BLaER1 treated with 17β-estradiol and CSF1 and Interleukin-3, amounts not matched to agents 10 nM and 100 nM (cell line): ENCODE results near the gene MT1HL1.

Experiments
- H3K27ac ChIP-seq, 11 experiments: shearing (Covaris generic); formaldehyde crosslinking; 2 replicates each; pipeline ENCODE4 v1.8.1; 2022
- H3K27me3 ChIP-seq, 11 experiments: shearing (Covaris generic); formaldehyde crosslinking; 2 replicates each; pipeline ENCODE4 v1.8.1; 2022
- H3K36me3 ChIP-seq, 11 experiments: shearing (Covaris generic); formaldehyde crosslinking; 2 replicates each; pipeline ENCODE4 v1.8.1; 2022
- H3K4me1 ChIP-seq, 10 experiments: shearing (Covaris generic); formaldehyde crosslinking; 2 replicates each; pipeline ENCODE4 v1.8.1; 2022
- H3K4me2 ChIP-seq, 11 experiments: shearing (Covaris generic); formaldehyde crosslinking; 2 replicates each; pipeline ENCODE4 v1.8.1; 2022
- H3K4me3 ChIP-seq, 10 experiments: shearing (Covaris generic); formaldehyde crosslinking; 2 replicates each; pipeline ENCODE4 v1.8.1; 2022
- H3K9ac ChIP-seq, 11 experiments: shearing (Covaris generic); formaldehyde crosslinking; 2 replicates each; pipeline ENCODE4 v1.8.1; 2022
- H3K9me3 ChIP-seq, 11 experiments: shearing (Covaris generic); formaldehyde crosslinking; replicated peaks in 1 of 11; 2 replicates each; pipeline ENCODE4 v1.8.1; 2022
- H4K20me1 ChIP-seq, 11 experiments: shearing (Covaris generic); formaldehyde crosslinking; 2 replicates each; pipeline ENCODE4 v1.8.1; 2022
- Cebpa-rat ChIP-seq, 11 experiments: shearing (Covaris generic); IDR thresholded peaks; 2 replicates each; pipeline ENCODE4 v1.8.1; 2022

Gene MT1HL1

DNA sequence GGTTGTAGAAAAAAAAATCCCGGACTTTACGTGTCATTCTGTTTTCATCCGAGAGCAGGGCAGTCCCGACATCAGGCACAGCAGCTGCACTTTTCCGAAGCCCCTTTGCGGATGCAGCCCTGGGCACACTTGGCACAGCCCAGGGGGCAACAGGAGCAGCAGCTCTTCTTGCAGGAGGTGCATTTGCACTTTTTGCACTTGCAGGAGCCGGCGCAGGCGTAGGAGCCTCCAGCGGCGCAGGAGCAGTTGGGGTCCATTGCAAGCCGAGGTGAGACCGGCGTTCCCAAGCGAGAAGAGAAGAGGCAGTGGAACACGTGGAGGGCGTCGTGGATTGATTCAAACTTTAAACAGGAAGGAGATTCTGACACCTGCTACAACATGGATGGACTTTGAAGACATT lies at the start of gene MT1HL1:
TSS of gene MT1HL1 (minus strand) at position 326 of the 400 bp plus-strand sequence. CDS start at position 257, 69 bp downstream.
- no peak within 1 kb of the TSS for H3K4me3 ChIP-seq
- H3K4me1 ChIP-seq, result no peaks in the 10 kb centered on the region
- H3K27me3 ChIP-seq, result no peaks in the 10 kb centered on the region
- H3K9me3 ChIP-seq, result no peaks in the 10 kb centered on the region
- H3K27ac ChIP-seq, result no peak within 1 kb of the TSS
- no peaks in the 10 kb centered on the region for H3K36me3 ChIP-seq
- H3K4me2 ChIP-seq, result no peak within 1 kb of the TSS
- no peaks in the 10 kb centered on the region for H4K20me1 ChIP-seq
- no peak within 1 kb of the TSS for H3K9ac ChIP-seq
- TF ChIP-seq Cebpa-rat (IDR thresholded peaks at IDR 0.05), result no peak

DNA sequence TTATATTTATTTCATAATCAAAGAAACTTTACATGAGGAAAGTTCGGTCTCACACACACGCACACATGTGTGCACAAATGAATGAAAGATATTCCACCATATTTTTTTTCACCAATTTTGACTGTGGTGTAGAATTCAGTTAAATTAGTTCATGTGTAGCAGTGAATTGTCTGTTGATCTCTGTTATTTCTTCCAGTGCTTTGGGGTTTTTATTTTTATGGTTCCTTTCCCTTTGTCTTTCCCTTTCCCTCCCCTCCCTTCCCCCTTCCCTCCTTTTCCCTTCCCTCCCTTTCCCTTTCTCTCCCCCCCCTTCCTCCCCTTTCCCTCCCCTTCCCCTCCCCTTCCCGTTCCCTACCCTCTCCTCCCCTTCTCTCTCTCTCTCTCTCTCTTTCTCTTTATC lies 46.7 kb upstream of the MT1HL1 start:
- H3K9ac ChIP-seq, result no peak overlapping the region
- no peaks in the 10 kb centered on the region for H4K20me1 ChIP-seq
- no peak overlapping the region for H3K27ac ChIP-seq
- H3K27me3 ChIP-seq, result no peaks in the 10 kb centered on the region
- TF ChIP-seq Cebpa-rat (IDR thresholded peaks at IDR 0.05), result no peak
- no peaks in the 10 kb centered on the region for H3K4me1 ChIP-seq
- no peaks in the 10 kb centered on the region for H3K9me3 ChIP-seq
- no peaks in the 10 kb centered on the region for H3K36me3 ChIP-seq
- no peak overlapping the region for H3K4me3 ChIP-seq
- H3K4me2 ChIP-seq, result no peak overlapping the region

- no peaks in the 10 kb centered on the region for H3K4me1 ChIP-seq
- H3K27me3 ChIP-seq, result no peaks in the 10 kb centered on the region
- H3K9me3 ChIP-seq, result no peaks in the 10 kb centered on the region
- no peaks in the 10 kb centered on the region for H3K36me3 ChIP-seq
- no peaks in the 10 kb centered on the region for H4K20me1 ChIP-seq
- no peak overlapping the region for H3K9ac ChIP-seq
- no peak overlapping the region for H3K27ac ChIP-seq
- H3K4me3 ChIP-seq, result no peak overlapping the region
- no peak for TF ChIP-seq Cebpa-rat (IDR thresholded peaks at IDR 0.05)
- no peak overlapping the region for H3K4me2 ChIP-seq
These were observed 45.9 kb upstream of the MT1HL1 start for GRCh38 chr1:237050185-237050584.

DNA sequence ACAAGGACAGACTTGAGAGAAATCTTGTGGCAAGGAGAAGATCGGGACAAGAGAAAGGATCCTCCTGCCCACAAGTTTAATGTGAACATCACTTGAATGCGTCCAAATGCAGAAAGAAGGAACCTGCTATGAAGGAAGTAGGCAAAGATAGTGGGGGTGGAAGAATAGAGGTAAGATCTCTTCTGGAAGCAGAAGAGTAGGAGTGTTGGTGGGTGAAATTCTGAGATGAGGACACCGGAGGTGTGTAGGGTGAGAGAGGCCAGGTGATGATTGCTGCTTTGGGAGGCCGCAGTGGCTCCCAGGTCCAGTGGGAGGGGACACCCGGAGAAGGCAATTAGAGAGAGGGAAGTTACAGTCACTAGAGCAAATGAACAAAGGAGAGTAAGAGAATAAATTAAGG lies 44.6 kb upstream of the MT1HL1 start:
- Histone ChIP-seq H3K9me3 (no peaks in the 10 kb centered on the region), H3K4me3 (no peak overlapping the region), H3K4me2 (no peak overlapping the region), H3K36me3 (no peaks in the 10 kb centered on the region), H3K9ac (no peak overlapping the region), H3K27me3 (no peaks in the 10 kb centered on the region), H3K4me1 (no peaks in the 10 kb centered on the region), H3K27ac (no peak overlapping the region), H4K20me1 (no peaks in the 10 kb centered on the region)
- TF ChIP-seq Cebpa-rat (IDR thresholded peaks at IDR 0.05), result no peak

GRCh38 chr1:237045278-237046016 lies 41.2 kb upstream of the MT1HL1 start:
- TF ChIP-seq Cebpa-rat (IDR thresholded peaks at IDR 0.05), result no peak
- Histone ChIP-seq H3K4me2 (no peak overlapping the region), H3K4me3 (no peak overlapping the region)

GRCh38 chr1:237043846-237044636 lies 39.8 kb upstream of the MT1HL1 start:
- H3K27ac ChIP-seq, result no peak overlapping the region
- no peaks in the 10 kb centered on the region for H3K4me1 ChIP-seq
- no peaks in the 10 kb centered on the region for H3K27me3 ChIP-seq
- H3K36me3 ChIP-seq, result no peaks in the 10 kb centered on the region
- peaks cover 14 to 25% (median 20%) of the 10 kb centered on the region in 11 experiments for H3K9me3 ChIP-seq
- no peak for TF ChIP-seq Cebpa-rat (IDR thresholded peaks at IDR 0.05)
- no peak overlapping the region for H3K4me2 ChIP-seq
- H4K20me1 ChIP-seq, result no peaks in the 10 kb centered on the region
- H3K9ac ChIP-seq, result no peak overlapping the region
- H3K4me3 ChIP-seq, result no peak overlapping the region

More at GRCh38 chr1:237045278-237046016, 41.2 kb upstream of the MT1HL1 start:
- Histone ChIP-seq H3K9ac (no peak overlapping the region), H4K20me1 (no peaks in the 10 kb centered on the region), H3K4me1 (no peaks in the 10 kb centered on the region), H3K36me3 (no peaks in the 10 kb centered on the region), H3K27me3 (no peaks in the 10 kb centered on the region), H3K27ac (no peak overlapping the region), H3K9me3 (peaks cover 14 to 25% (median 20%) of the 10 kb centered on the region in 11 experiments)

DNA sequence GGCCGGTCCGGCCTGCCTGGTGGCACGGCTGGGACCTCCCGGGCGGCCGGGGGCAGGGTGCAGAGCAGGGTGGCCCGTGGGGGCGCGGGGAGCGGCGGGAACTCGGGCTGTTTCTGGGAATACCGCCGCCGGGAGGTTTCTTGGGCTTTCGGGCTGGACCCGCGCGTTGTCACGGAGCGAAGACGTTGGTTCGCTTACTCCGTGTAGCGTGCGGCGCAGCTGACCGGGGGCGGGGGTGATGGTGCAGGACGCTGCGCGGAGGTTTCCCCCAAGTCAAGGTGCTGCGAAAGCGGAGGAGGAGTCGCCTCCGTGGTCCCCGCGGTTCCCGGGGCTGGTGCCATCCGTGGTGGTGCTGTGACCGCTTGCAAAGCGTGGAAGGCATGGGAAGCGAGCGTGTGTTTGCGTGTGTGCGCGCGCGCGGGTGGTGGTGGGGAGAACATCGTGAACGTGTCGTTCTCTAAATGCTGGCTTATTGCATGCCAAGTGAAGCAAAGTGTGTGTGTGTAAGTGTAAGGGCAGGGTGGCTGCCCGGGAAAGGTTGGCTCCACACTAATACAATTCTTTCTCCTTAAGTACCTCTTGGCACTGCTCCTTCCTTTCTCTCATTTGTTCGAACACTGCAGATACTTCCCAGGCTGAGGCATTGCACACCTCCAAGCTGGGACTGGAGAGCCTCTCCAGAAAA lies 38.8 kb upstream of the MT1HL1 start:
- H3K36me3 ChIP-seq, result no peaks in the 10 kb centered on the region
- no peaks in the 10 kb centered on the region for H3K4me1 ChIP-seq
- TF ChIP-seq Cebpa-rat (IDR thresholded peaks at IDR 0.05), result no peak
- no peaks in the 10 kb centered on the region for H4K20me1 ChIP-seq
- H3K9ac ChIP-seq, result no peak overlapping the region
- H3K27me3 ChIP-seq, result no peaks in the 10 kb centered on the region
- no peak overlapping the region for H3K4me3 ChIP-seq
- no peak overlapping the region for H3K27ac ChIP-seq
- H3K4me2 ChIP-seq, result no peak overlapping the region
- peaks cover 14 to 25% (median 20%) of the 10 kb centered on the region in 11 experiments for H3K9me3 ChIP-seq

- no peak for TF ChIP-seq Cebpa-rat (IDR thresholded peaks at IDR 0.05)
- Histone ChIP-seq H3K4me2 (no peak overlapping the region), H3K9ac (no peak overlapping the region), H3K27ac (no peak overlapping the region), H3K4me1 (no peaks in the 10 kb centered on the region), H3K27me3 (no peaks in the 10 kb centered on the region), H3K9me3 (peaks cover 14 to 25% (median 20%) of the 10 kb centered on the region in 11 experiments), H3K4me3 (no peak overlapping the region), H4K20me1 (no peaks in the 10 kb centered on the region), H3K36me3 (no peaks in the 10 kb centered on the region)
These were observed 38.3 kb upstream of the MT1HL1 start for GRCh38 chr1:237042526-237042891.

DNA sequence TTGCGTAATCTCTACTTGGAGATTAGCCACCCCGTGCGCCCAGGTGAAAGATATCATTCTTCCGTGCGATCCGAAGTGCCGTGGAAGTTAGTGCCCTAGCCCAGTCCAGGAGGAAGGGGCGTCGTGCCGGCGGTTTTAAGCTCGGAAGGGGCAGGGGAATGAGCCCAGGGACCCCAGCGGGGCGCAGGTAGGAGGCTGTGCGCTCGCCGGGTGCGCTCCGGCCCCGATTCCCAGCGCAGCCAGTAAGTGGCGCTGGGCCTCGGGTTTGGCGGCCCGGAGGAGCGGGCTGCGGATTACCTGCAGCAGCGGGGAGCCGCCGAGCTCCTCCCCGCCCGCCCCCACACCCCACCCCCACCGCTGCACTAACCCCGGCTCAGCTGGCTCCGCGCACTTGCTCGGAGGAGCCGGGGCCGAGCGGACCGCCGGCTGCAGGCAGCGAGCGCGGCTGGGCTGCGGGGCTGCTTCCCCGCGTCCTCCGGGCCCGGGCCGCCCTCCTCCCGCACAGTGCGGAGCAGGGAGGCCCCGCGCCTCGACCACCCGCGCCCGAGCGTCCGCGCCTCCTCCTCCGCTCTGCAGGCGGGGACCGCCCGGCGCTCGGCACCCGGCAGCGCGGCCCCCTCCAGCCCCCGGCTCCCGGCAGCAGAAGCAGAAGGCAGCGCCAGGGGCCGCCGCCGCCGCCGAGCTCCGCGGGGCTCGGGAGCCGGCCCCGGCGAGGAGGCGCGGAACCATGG lies 37.7 kb upstream of the MT1HL1 start, which contains the start of gene RYR2:
TSS of gene RYR2 (plus strand) at position 390 of the 731 bp plus-strand sequence. CDS start at position 728, 338 bp downstream.
- Histone ChIP-seq H3K4me3 (no peak within 1 kb of the TSS), H3K27ac (no peak within 1 kb of the TSS), H3K9ac (no peak within 1 kb of the TSS), H3K9me3 (peaks cover 14 to 25% (median 20%) of the 10 kb centered on the region in 11 experiments), H3K4me2 (no peak within 1 kb of the TSS), H4K20me1 (no peaks in the 10 kb centered on the region), H3K4me1 (no peaks in the 10 kb centered on the region), H3K27me3 (no peaks in the 10 kb centered on the region), H3K36me3 (no peaks in the 10 kb centered on the region)
- peak in 6 of 11 experiments; percentile 39 to 91 (median 57); a peak in 9 of 22 replicates for TF ChIP-seq Cebpa-rat (IDR thresholded peaks at IDR 0.05)
